WTC11 (cell line): ENCODE measurements around the gene OR6C6. TPM values are rescaled to one million over a fixed set of nuclear protein-coding genes. Genes with fewer than 3 reads are reported as not detected.

Experiments used
- ATAC-seq: fragments of 200-7000 bp; cut with Tn5 transposase; 2 replicates; pipeline ENCODE4 v1.10.0; 2021; ENCODE audit warnings: mild to moderate bottlenecking, moderate library complexity
- CTCF ChIA-PET: fragments of 300-600 bp; sonication (Branson Sonifier 250); formaldehyde crosslinking; loops from one replicate; lab custom pipeline; 2021; ENCODE audit warnings: antibody characterized with exemption; lab: Charles Lee
- POLR2A ChIA-PET: fragments of 350-600 bp; sonication (Branson Sonifier 250); formaldehyde crosslinking; loops from one replicate; lab custom pipeline; 2021; ENCODE audit warnings: antibody characterized with exemption; lab: Charles Lee
- DNase-seq: peaks from one replicate; pipeline ENCODE4 v3.0.0; 2021; ENCODE audit warnings: low spot score
- H3K27ac Mint-ChIP-seq: 2 replicates; pipeline ENCODE4 v1.8.0; 2021; ENCODE audit warnings: mixed read lengths
- H3K27me3 Mint-ChIP-seq: 2 replicates; pipeline ENCODE4 v1.8.0; 2021; ENCODE audit warnings: low read depth, mild to moderate bottlenecking, moderate library complexity, mixed read lengths
- H3K36me3 Mint-ChIP-seq: 2 replicates; pipeline ENCODE4 v1.8.0; 2021; ENCODE audit warnings: mixed read lengths
- H3K4me1 Mint-ChIP-seq: 2 replicates; pipeline ENCODE4 v1.8.0; 2022; ENCODE audit warnings: mixed read lengths
- H3K4me3 Mint-ChIP-seq: 2 replicates; pipeline ENCODE4 v1.8.0; 2021; ENCODE audit warnings: mild to moderate bottlenecking, moderate library complexity, mixed read lengths
- H3K9me3 Mint-ChIP-seq: 2 replicates; pipeline ENCODE4 v1.8.0; 2021; ENCODE audit warnings: mixed read lengths
- ATF1 ChIP-seq: sonication (generic); formaldehyde crosslinking; IDR thresholded peaks from 2 replicates; pipeline ENCODE4 v1.8.1; 2023; ENCODE audit warnings: mild to moderate bottlenecking, moderate library complexity, missing genetic modification reagents
- CBFB ChIP-seq: sonication (generic); formaldehyde crosslinking; IDR thresholded peaks from 2 replicates; pipeline ENCODE4 v1.8.1; 2022; ENCODE audit warnings: mild to moderate bottlenecking, low read depth, missing genetic modification reagents
- JUN ChIP-seq: sonication (generic); formaldehyde crosslinking; IDR thresholded peaks from 2 replicates; pipeline ENCODE4 v1.8.0; 2023; ENCODE audit warnings: mild to moderate bottlenecking, missing genetic modification reagents
- KAT7 ChIP-seq: sonication (generic); formaldehyde crosslinking; IDR thresholded peaks from 2 replicates; pipeline ENCODE4 v1.8.1; 2023; ENCODE audit warnings: missing genetic modification reagents, mild to moderate bottlenecking, borderline replicate concordance
- MYBL2 ChIP-seq: sonication (generic); formaldehyde crosslinking; IDR thresholded peaks from 2 replicates; pipeline ENCODE4 v1.8.1; 2023; ENCODE audit warnings: mild to moderate bottlenecking, moderate library complexity, missing genetic modification reagents
- NFE2L1 ChIP-seq: sonication (generic); formaldehyde crosslinking; IDR thresholded peaks from 2 replicates; pipeline ENCODE4 v1.8.1; 2023; ENCODE audit warnings: missing genetic modification reagents
- NR1H2 ChIP-seq: sonication (generic); formaldehyde crosslinking; IDR thresholded peaks from 2 replicates; pipeline ENCODE4 v1.9.0; 2021; ENCODE audit warnings: mild to moderate bottlenecking, moderate library complexity, missing genetic modification reagents
- NR3C1 ChIP-seq: sonication (generic); formaldehyde crosslinking; conservative IDR thresholded peaks from 2 replicates; pipeline ENCODE4 v1.8.1; 2023; ENCODE audit warnings: low read depth, mild to moderate bottlenecking, missing genetic modification reagents
- PRRX2 ChIP-seq: fragments of 250-450 bp; sonication (Bioruptor Pico); IDR thresholded peaks from 2 replicates; pipeline ENCODE4 v1.8.0; 2021; ENCODE audit warnings: mild to moderate bottlenecking
- SOX15 ChIP-seq: fragments of 250-450 bp; sonication (Bioruptor Pico); IDR thresholded peaks from 2 replicates; pipeline ENCODE4 v1.9.0; 2021; ENCODE audit warnings: mild to moderate bottlenecking
- SP1 ChIP-seq: sonication (generic); formaldehyde crosslinking; conservative IDR thresholded peaks from 2 replicates; pipeline ENCODE4 v1.8.1; 2022; ENCODE audit warnings: missing genetic modification reagents
- TCF7 ChIP-seq: sonication (generic); formaldehyde crosslinking; IDR thresholded peaks from 2 replicates; pipeline ENCODE4 v1.8.0; 2022; ENCODE audit warnings: mild to moderate bottlenecking, low read depth, missing genetic modification reagents, moderate library complexity
- TEAD4 ChIP-seq: sonication (generic); formaldehyde crosslinking; IDR thresholded peaks from 2 replicates; pipeline ENCODE4 v1.8.0; 2022; ENCODE audit warnings: mild to moderate bottlenecking, missing genetic modification reagents
- ZNF219 ChIP-seq: sonication (generic); formaldehyde crosslinking; IDR thresholded peaks from 2 replicates; pipeline ENCODE4 v1.8.0; 2023; ENCODE audit warnings: missing genetic modification reagents, mild to moderate bottlenecking, borderline replicate concordance
- ZNF232 ChIP-seq: sonication (generic); formaldehyde crosslinking; IDR thresholded peaks from 2 replicates; pipeline ENCODE4 v1.8.0; 2022; ENCODE audit warnings: mild to moderate bottlenecking, missing genetic modification reagents
- ZNF263 ChIP-seq: sonication (generic); formaldehyde crosslinking; IDR thresholded peaks from 2 replicates; pipeline ENCODE4 v1.8.1; 2022; ENCODE audit warnings: low read depth, mild to moderate bottlenecking, moderate library complexity, missing genetic modification reagents
- ZNF317 ChIP-seq: sonication (generic); formaldehyde crosslinking; IDR thresholded peaks from 2 replicates; pipeline ENCODE4 v1.8.1; 2023; ENCODE audit warnings: low read depth, mild to moderate bottlenecking, moderate library complexity, missing genetic modification reagents, borderline replicate concordance
- total RNA-seq: library from RNA; stranded (reverse); gene quantifications from 3 replicates; pipeline ENCODE4 v1.2.3, GENCODE V29; 2021
- TF ChIP-seq, protein P1 (sequence below): sonication (generic); formaldehyde crosslinking; IDR thresholded peaks from 2 replicates; pipeline ENCODE4 v1.8.1; 2022; ENCODE audit warnings: low read depth, mild to moderate bottlenecking, moderate library complexity, missing genetic modification reagents, borderline replicate concordance
- TF ChIP-seq, protein P2 (sequence below): sonication (generic); formaldehyde crosslinking; IDR thresholded peaks from 2 replicates; pipeline ENCODE4 v1.8.0; 2022; ENCODE audit warnings: mild to moderate bottlenecking, missing genetic modification reagents
- TF ChIP-seq, protein P3 (sequence below): sonication (generic); formaldehyde crosslinking; conservative IDR thresholded peaks from 2 replicates; pipeline ENCODE4 v1.8.1; 2022; ENCODE audit warnings: mild to moderate bottlenecking, missing genetic modification reagents
- TF ChIP-seq, protein P4 (sequence below): fragments of 250-450 bp; sonication (Bioruptor Pico); IDR thresholded peaks from 2 replicates; pipeline ENCODE4 v1.9.0; 2021; ENCODE audit warnings: moderate library complexity, mild to moderate bottlenecking, inconsistent platforms, borderline replicate concordance
- TF ChIP-seq, protein P5 (sequence below): sonication (generic); formaldehyde crosslinking; IDR thresholded peaks from 2 replicates; pipeline ENCODE4 v1.8.1; 2022; ENCODE audit warnings: mild to moderate bottlenecking, missing genetic modification reagents, moderate library complexity, borderline replicate concordance
- TF ChIP-seq, protein P6 (sequence below): sonication (generic); formaldehyde crosslinking; IDR thresholded peaks from 2 replicates; pipeline ENCODE4 v1.8.1; 2023; ENCODE audit warnings: mild to moderate bottlenecking, missing genetic modification reagents, moderate library complexity
- TF ChIP-seq, protein P7 (sequence below): sonication (generic); formaldehyde crosslinking; IDR thresholded peaks from 2 replicates; pipeline ENCODE4 v1.8.0; 2022; ENCODE audit warnings: missing genetic modification reagents
- TF ChIP-seq, protein P8 (sequence below): sonication (generic); formaldehyde crosslinking; IDR thresholded peaks from 2 replicates; pipeline ENCODE4 v1.8.0; 2023; ENCODE audit warnings: missing genetic modification reagents
- TF ChIP-seq, protein P9 (sequence below): sonication (generic); formaldehyde crosslinking; IDR thresholded peaks from 2 replicates; pipeline ENCODE4 v1.8.1; 2022; ENCODE audit warnings: low read depth, missing genetic modification reagents, borderline replicate concordance
- TF ChIP-seq, protein P10 (sequence below): sonication (generic); formaldehyde crosslinking; IDR thresholded peaks from 2 replicates; pipeline ENCODE4 v1.8.1; 2023; ENCODE audit warnings: mild to moderate bottlenecking, missing genetic modification reagents

The OR6C6 gene
- total RNA-seq, 1 experiment from 2014 or later = not detected

DNA sequence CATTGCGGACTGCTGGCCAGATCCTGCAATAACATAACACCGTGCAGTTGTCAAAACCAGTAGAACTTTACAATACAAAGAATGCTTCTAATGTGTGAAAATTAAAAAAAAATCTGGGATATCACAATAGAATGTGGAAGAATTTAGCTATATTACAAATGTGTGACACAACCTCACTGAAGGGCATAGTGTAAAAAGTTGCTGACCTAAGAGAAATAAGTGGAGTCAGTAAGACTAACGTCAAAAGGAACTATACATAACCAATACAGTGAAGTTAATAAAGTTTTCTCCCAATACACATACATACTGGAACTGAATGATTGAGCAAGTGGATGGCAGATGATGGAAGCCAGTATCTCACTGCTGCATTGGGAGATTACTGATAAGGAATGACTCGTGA is 39.5 kb downstream of the OR6C6 start:
- H3K9me3 Mint-ChIP-seq = no peaks in the 10 kb centered on the region
- H3K27me3 Mint-ChIP-seq = no peaks in the 10 kb centered on the region
- TF ChIP-seq JUN (CRISPR knock-in tag) (no peak), NR3C1 (no peak), NR1H2 (no peak), SOX15 (no peak), ZNF232 (no peak), CBFB (no peak), ZNF263 (no peak), TCF7 (CRISPR knock-in tag) (no peak), NFE2L1 (CRISPR knock-in tag) (no peak), MYBL2 (CRISPR knock-in tag) (no peak), TEAD4 (no peak), ZNF317 (CRISPR knock-in tag) (no peak), ATF1 (no peak), SP1 (CRISPR knock-in tag) (no peak)
- TF ChIP-seq, protein P1, sequence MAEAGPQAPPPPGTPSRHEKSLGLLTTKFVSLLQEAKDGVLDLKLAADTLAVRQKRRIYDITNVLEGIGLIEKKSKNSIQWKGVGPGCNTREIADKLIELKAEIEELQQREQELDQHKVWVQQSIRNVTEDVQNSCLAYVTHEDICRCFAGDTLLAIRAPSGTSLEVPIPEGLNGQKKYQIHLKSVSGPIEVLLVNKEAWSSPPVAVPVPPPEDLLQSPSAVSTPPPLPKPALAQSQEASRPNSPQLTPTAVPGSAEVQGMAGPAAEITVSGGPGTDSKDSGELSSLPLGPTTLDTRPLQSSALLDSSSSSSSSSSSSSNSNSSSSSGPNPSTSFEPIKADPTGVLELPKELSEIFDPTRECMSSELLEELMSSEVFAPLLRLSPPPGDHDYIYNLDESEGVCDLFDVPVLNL (CRISPR knock-in tag) = no peak
- TF ChIP-seq, protein P2, sequence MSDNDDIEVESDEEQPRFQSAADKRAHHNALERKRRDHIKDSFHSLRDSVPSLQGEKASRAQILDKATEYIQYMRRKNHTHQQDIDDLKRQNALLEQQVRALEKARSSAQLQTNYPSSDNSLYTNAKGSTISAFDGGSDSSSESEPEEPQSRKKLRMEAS (CRISPR knock-in tag) = no peak
- TF ChIP-seq, protein P3, sequence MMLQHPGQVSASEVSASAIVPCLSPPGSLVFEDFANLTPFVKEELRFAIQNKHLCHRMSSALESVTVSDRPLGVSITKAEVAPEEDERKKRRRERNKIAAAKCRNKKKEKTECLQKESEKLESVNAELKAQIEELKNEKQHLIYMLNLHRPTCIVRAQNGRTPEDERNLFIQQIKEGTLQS (CRISPR knock-in tag) = no peak
- TF ChIP-seq, protein P4, sequence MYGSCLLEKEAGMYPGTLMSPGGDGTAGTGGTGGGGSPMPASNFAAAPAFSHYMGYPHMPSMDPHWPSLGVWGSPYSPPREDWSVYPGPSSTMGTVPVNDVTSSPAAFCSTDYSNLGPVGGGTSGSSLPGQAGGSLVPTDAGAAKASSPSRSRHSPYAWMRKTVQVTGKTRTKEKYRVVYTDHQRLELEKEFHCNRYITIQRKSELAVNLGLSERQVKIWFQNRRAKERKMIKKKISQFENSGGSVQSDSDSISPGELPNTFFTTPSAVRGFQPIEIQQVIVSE = no peak
- TF ChIP-seq, protein P5, sequence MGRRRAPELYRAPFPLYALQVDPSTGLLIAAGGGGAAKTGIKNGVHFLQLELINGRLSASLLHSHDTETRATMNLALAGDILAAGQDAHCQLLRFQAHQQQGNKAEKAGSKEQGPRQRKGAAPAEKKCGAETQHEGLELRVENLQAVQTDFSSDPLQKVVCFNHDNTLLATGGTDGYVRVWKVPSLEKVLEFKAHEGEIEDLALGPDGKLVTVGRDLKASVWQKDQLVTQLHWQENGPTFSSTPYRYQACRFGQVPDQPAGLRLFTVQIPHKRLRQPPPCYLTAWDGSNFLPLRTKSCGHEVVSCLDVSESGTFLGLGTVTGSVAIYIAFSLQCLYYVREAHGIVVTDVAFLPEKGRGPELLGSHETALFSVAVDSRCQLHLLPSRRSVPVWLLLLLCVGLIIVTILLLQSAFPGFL (CRISPR knock-in tag) = no peak
- TF ChIP-seq, protein P6, sequence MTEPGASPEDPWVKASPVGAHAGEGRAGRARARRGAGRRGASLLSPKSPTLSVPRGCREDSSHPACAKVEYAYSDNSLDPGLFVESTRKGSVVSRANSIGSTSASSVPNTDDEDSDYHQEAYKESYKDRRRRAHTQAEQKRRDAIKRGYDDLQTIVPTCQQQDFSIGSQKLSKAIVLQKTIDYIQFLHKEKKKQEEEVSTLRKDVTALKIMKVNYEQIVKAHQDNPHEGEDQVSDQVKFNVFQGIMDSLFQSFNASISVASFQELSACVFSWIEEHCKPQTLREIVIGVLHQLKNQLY (CRISPR knock-in tag) = no peak
- TF ChIP-seq, all 79 proteins: peak for 0
- ATAC-seq (no peak), DNase-seq (no peak)
- CTCF ChIA-PET = no interaction called here
- Mint-ChIP-seq H3K4me1 (no peaks in the 10 kb centered on the region), H3K4me3 (no peak overlapping the region), H3K27ac (no peak overlapping the region), H3K36me3 (no peaks in the 10 kb centered on the region)
- POLR2A ChIA-PET = no interaction called here

DNA sequence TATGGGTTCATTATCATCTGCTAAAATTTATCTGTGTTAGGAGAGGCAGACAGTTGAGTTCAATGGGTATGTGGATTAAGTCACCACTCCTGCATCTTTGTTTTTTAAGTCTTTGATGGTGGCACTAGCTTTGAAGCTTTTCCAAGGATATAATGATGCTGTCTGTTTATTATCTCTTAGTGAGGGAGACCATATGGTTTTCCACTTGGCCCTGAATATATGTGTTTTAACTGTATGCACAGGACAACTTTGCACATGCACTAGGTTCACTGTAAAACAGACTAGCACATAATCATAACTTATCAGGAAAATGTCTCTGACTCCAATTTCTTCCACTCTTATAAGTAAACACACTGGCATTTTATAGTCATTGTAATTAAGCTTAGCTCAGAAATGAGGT is 43.1 kb downstream of the OR6C6 start:
- ChIA-PET POLR2A (no interaction called here), CTCF (no interaction called here)
- no peak overlapping the region for H3K4me3 Mint-ChIP-seq
- H3K27me3 Mint-ChIP-seq = no peaks in the 10 kb centered on the region
- no peak for DNase-seq
- H3K4me1 Mint-ChIP-seq = no peaks in the 10 kb centered on the region
- no peak overlapping the region for H3K27ac Mint-ChIP-seq
- no peaks in the 10 kb centered on the region for H3K36me3 Mint-ChIP-seq
- no peaks in the 10 kb centered on the region for H3K9me3 Mint-ChIP-seq
- ATAC-seq = no peak
- TF ChIP-seq, protein P7, sequence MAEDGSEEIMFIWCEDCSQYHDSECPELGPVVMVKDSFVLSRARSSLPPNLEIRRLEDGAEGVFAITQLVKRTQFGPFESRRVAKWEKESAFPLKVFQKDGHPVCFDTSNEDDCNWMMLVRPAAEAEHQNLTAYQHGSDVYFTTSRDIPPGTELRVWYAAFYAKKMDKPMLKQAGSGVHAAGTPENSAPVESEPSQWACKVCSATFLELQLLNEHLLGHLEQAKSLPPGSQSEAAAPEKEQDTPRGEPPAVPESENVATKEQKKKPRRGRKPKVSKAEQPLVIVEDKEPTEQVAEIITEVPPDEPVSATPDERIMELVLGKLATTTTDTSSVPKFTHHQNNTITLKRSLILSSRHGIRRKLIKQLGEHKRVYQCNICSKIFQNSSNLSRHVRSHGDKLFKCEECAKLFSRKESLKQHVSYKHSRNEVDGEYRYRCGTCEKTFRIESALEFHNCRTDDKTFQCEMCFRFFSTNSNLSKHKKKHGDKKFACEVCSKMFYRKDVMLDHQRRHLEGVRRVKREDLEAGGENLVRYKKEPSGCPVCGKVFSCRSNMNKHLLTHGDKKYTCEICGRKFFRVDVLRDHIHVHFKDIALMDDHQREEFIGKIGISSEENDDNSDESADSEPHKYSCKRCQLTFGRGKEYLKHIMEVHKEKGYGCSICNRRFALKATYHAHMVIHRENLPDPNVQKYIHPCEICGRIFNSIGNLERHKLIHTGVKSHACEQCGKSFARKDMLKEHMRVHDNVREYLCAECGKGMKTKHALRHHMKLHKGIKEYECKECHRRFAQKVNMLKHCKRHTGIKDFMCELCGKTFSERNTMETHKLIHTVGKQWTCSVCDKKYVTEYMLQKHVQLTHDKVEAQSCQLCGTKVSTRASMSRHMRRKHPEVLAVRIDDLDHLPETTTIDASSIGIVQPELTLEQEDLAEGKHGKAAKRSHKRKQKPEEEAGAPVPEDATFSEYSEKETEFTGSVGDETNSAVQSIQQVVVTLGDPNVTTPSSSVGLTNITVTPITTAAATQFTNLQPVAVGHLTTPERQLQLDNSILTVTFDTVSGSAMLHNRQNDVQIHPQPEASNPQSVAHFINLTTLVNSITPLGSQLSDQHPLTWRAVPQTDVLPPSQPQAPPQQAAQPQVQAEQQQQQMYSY (CRISPR knock-in tag) = no peak
- TF ChIP-seq, protein P8, sequence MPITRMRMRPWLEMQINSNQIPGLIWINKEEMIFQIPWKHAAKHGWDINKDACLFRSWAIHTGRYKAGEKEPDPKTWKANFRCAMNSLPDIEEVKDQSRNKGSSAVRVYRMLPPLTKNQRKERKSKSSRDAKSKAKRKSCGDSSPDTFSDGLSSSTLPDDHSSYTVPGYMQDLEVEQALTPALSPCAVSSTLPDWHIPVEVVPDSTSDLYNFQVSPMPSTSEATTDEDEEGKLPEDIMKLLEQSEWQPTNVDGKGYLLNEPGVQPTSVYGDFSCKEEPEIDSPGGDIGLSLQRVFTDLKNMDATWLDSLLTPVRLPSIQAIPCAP (CRISPR knock-in tag) = no peak
- no peak for TF ChIP-seq PRRX2 (CRISPR knock-in tag)
- no peak for TF ChIP-seq ZNF219
- TF ChIP-seq, protein P9, sequence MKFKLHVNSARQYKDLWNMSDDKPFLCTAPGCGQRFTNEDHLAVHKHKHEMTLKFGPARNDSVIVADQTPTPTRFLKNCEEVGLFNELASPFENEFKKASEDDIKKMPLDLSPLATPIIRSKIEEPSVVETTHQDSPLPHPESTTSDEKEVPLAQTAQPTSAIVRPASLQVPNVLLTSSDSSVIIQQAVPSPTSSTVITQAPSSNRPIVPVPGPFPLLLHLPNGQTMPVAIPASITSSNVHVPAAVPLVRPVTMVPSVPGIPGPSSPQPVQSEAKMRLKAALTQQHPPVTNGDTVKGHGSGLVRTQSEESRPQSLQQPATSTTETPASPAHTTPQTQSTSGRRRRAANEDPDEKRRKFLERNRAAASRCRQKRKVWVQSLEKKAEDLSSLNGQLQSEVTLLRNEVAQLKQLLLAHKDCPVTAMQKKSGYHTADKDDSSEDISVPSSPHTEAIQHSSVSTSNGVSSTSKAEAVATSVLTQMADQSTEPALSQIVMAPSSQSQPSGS (CRISPR knock-in tag) = no peak
- TF ChIP-seq JUN (CRISPR knock-in tag) = no peak
- no peak for TF ChIP-seq KAT7 (CRISPR knock-in tag)
- TF ChIP-seq, protein P10, sequence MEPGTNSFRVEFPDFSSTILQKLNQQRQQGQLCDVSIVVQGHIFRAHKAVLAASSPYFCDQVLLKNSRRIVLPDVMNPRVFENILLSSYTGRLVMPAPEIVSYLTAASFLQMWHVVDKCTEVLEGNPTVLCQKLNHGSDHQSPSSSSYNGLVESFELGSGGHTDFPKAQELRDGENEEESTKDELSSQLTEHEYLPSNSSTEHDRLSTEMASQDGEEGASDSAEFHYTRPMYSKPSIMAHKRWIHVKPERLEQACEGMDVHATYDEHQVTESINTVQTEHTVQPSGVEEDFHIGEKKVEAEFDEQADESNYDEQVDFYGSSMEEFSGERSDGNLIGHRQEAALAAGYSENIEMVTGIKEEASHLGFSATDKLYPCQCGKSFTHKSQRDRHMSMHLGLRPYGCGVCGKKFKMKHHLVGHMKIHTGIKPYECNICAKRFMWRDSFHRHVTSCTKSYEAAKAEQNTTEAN = no peak
